ENCODE results near the gene IL17D.

Gene IL17D

GRCh38 chr13:20704459-20705069 is 1.1 kb downstream of the IL17D start:
- H3K27me3 Mint-ChIP-seq (ENCODE audit: low read depth) = peaks cover 22% of the 10 kb centered on the region
- no peaks in the 10 kb centered on the region for H3K36me3 Mint-ChIP-seq (ENCODE audit: low read depth)
- peak overlapping the region; percentile 84 to 93 (median 90) for H3K4me3 Mint-ChIP-seq
- no peaks in the 10 kb centered on the region for H3K9me3 Mint-ChIP-seq
- peak overlapping the region; percentile 9 to 55 (median 50) for H3K27ac Mint-ChIP-seq
- peaks cover 18% of the 10 kb centered on the region for H3K4me1 Mint-ChIP-seq
- TF ChIP-seq CTCF (IDR thresholded peaks at IDR 0.05; ENCODE audit: unreplicated experiment in 3 of 3) = no peak

- peaks cover 9% of the 10 kb centered on the region for H3K4me1 Mint-ChIP-seq
- no peaks in the 10 kb centered on the region for H3K9me3 Mint-ChIP-seq
- H3K27me3 Mint-ChIP-seq (ENCODE audit: low read depth) = peaks cover 8% of the 10 kb centered on the region
- no peak overlapping the region for H3K27ac Mint-ChIP-seq
- H3K36me3 Mint-ChIP-seq (ENCODE audit: low read depth) = no peaks in the 10 kb centered on the region
- TF ChIP-seq CTCF (IDR thresholded peaks at IDR 0.05; ENCODE audit: unreplicated experiment in 3 of 3) = no peak
- peak overlapping the region in 2 of 3 experiments; percentile 73 to 93 for H3K4me3 Mint-ChIP-seq
These were observed 3.2 kb downstream of the IL17D start for GRCh38 chr13:20706661-20707060.

- peaks cover 12% of the 10 kb centered on the region for H3K4me1 Mint-ChIP-seq
- TF ChIP-seq CTCF (IDR thresholded peaks at IDR 0.05; ENCODE audit: unreplicated experiment in 3 of 3) = no peak
- no peaks in the 10 kb centered on the region for H3K36me3 Mint-ChIP-seq (ENCODE audit: low read depth)
- H3K9me3 Mint-ChIP-seq = no peaks in the 10 kb centered on the region
- H3K27me3 Mint-ChIP-seq (ENCODE audit: low read depth) = peaks cover 8% of the 10 kb centered on the region
- H3K4me3 Mint-ChIP-seq = no peak overlapping the region
- H3K27ac Mint-ChIP-seq = no peak overlapping the region
These were observed 4.7 kb downstream of the IL17D start for GRCh38 chr13:20708216-20708615.

GRCh38 chr13:20709369-20709768 is 5.9 kb downstream of the IL17D start:
- H3K9me3 Mint-ChIP-seq = no peaks in the 10 kb centered on the region
- no peak overlapping the region for H3K27ac Mint-ChIP-seq
- TF ChIP-seq CTCF (IDR thresholded peaks at IDR 0.05; ENCODE audit: unreplicated experiment in 3 of 3) = no peak
- peaks cover 8% of the 10 kb centered on the region for H3K27me3 Mint-ChIP-seq (ENCODE audit: low read depth)
- no peak overlapping the region for H3K4me3 Mint-ChIP-seq
- H3K4me1 Mint-ChIP-seq = peaks cover 23% of the 10 kb centered on the region
- H3K36me3 Mint-ChIP-seq (ENCODE audit: low read depth) = no peaks in the 10 kb centered on the region

- Mint-ChIP-seq H3K4me3 (no peak overlapping the region), H3K27ac (no peak overlapping the region), H3K9me3 (no peaks in the 10 kb centered on the region), H3K4me1 (peaks cover 25% of the 10 kb centered on the region), H3K27me3 (ENCODE audit: low read depth) (peaks cover 5% of the 10 kb centered on the region), H3K36me3 (ENCODE audit: low read depth) (no peaks in the 10 kb centered on the region)
- TF ChIP-seq CTCF (IDR thresholded peaks at IDR 0.05; ENCODE audit: unreplicated experiment in 3 of 3) = no peak
These were observed 6.3 kb downstream of the IL17D start for GRCh38 chr13:20709782-20710181.
